ENCODE measurements around the gene CBLL2.
"Not testable (repeated sequence)": the region's sequence is repeated elsewhere in the genome, so short reads cannot be mapped to it uniquely, and the experiment has no call there.

Gene CBLL2, protein sequence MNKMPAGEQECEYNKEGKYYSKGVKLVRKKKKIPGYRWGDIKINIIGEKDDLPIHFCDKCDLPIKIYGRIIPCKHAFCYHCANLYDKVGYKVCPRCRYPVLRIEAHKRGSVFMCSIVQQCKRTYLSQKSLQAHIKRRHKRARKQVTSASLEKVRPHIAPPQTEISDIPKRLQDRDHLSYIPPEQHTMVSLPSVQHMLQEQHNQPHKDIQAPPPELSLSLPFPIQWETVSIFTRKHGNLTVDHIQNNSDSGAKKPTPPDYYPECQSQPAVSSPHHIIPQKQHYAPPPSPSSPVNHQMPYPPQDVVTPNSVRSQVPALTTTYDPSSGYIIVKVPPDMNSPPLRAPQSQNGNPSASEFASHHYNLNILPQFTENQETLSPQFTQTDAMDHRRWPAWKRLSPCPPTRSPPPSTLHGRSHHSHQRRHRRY

DNA sequence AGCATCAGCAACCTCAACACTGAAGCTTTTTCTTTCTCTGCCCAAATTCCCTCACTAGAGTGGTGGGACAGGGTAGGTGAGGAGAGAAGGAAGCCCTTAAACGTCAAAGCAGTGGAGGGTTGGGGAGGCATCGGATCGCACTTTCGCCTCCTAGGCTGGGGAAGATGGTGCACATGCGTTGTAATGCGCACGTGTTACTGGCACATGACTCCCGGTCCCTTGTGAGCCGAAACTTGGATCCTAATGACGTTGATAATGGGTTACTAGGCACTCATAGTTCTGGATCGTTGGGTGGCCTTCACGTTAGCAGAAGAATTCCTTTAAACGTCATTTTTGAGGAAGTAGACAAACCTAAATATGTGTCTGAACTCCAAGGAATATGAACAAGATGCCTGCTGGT lies at the start of gene CBLL2:
TSS of gene CBLL2 (plus strand) at position 301 of the 400 bp plus-strand sequence. CDS start at position 380, 79 bp downstream.
- DNase-seq, result no peak

DNA sequence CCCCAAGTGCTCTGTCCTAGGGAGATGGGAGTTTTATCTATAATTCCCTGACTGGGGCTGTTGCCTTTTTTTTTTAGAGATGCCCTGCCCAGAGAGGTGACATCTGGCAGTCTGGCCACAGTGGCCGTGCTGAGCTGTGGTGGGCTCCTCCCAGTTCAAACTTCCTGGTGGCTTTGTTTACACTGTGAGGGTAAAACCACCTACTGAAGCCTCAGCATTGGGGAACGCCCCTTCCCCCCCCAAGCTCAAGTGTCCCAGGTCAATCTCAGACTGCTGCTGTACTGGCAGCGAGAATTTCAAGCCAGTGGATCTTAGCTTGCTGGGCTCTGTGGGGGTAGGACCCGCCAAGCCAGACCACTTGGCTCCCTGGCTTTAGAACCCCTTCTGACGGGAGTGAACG lies 38.3 kb upstream of the CBLL2 start:
- no peak for DNase-seq

- no peak for DNase-seq
These were observed 35.2 kb upstream of the CBLL2 start for GRCh38 chrX:22237479-22237878.

DNA sequence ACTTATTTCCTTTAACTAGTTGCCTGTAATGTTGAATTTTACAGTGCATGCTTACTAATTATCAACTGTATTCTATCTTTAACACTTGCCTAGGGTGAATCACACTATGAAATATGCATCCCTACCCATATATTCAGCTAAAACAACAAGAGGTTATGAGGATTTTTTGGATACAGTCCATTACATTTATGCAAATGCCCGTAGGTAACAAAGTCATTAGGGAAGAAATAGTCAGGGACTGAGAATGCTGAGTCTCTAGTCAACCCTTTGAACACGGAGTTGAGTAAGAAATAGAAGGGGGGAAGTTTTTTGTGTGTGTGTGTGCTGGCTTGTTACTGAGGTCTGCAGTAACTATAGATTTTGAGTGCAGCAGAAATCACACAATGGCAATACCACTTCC lies 26.1 kb upstream of the CBLL2 start:
- no peak for DNase-seq

DNA sequence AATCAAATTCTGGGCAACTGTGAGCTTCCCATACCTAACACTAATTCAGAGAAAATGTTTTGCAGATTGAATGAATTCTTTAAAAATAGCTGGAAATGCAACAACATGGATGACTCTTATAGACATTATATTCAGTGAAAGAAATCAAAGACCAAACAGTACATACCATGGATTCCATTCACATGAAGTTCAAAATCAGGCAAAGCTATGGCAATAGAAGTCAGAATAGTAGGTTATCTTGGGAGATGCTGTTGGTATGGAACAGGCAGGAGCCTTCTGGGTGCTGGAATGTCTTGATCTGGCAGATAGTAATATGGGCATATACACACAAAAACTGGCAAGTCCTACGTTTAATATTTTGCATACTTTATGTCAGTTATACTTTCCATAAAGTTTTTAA lies 25.5 kb upstream of the CBLL2 start:
- DNase-seq, result no peak

- DNase-seq, result no peak
These were observed 24.3 kb upstream of the CBLL2 start for GRCh38 chrX:22248401-22248800.

GRCh38 chrX:22249371-22249770 lies 23.3 kb upstream of the CBLL2 start:
- DNase-seq, result no peak

DNA sequence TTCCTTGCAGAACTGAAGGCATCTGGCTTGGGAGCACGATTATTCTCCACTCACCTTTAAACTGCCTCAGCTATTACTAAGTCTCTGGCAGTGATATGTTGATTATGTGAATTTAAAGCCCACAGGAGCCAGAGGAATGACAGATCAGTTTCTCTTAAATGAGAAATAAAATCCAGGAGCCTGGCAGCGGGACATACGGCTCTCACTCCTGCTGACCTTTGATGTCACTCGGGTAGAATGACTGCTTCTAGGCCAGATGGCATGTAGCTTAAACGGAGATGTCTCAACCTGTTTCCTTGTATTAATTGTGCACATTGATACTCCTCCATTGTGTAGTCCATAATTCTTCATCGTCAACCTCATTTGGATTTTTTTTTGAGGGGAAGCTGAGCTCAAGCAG lies 4.0 kb upstream of the CBLL2 start:
- DNase-seq, result no peak

GRCh38 chrX:22273714-22274317 lies 1.1 kb downstream of the CBLL2 start:
- DNase-seq, result no peak

DNA sequence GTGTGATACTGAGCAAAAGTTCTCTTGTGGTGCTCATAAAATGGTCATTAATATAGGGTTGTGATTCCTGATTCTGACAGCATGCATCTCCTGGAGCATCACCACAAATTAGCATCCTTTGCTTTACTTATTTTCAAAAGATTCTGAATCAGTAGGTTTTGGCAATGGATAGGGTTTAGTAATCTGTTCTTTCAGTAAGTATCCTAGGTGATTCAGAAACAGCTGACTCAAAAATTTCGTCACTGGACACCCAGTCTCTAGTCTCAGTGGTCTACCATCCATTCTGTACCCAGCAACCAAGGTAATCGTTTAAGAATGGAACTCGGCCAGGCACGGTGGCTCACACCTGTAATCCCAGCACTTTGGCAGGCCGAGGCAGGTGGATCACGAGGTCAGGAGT lies 4.1 kb downstream of the CBLL2 start:
- DNase-seq, result no peak

GRCh38 chrX:22278375-22278774 lies 5.7 kb downstream of the CBLL2 start:
- no peak for DNase-seq

- not testable (repeated sequence) for DNase-seq
These were observed 16.5 kb downstream of the CBLL2 start for GRCh38 chrX:22289209-22289608.

GRCh38 chrX:22296871-22297270 lies 24.2 kb downstream of the CBLL2 start:
- no peak for DNase-seq

- no peak for DNase-seq
These were observed 27.4 kb downstream of the CBLL2 start for GRCh38 chrX:22300130-22300529.

GRCh38 chrX:22310779-22311178 lies 38.1 kb downstream of the CBLL2 start:
- DNase-seq, result no peak

DNA sequence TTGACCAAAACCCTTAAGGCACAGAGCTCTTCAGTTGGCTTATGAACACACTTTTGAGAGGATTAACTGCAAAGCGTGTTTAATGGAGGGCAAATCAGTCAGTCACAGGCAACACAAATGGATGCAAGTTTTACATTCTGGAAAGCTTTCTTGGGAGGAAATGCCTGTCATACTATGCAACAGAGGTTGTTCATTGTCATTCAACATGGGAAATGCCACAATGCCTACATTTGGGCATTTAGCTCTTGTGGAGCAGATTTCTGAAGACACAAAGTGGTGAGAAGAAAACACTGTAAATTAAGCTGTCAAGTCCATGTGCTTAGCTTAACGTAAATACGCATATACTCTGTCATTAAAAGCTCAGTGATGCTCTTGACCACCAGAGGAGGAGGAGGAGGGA lies 41.1 kb downstream of the CBLL2 start:
- no peak for DNase-seq

DNA sequence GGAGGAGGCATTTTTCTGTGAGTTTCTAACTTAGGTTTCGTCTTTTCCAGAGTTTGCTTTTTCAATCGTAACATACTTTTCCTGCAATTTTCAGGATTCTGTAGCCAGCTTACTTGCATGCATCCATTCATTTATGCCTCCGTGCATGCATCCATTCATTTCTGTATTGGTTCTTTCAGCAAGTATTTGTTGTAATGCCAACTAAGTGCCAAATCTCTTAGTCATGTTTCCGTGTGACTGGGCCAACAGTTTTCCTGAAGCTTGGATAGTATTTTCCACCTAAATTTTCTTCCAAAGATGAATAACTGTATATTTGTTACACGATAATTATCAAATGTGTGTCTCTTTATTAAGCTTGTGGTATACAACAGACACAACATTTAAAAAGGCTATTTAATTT lies 41.5 kb downstream of the CBLL2 start:
- no peak for DNase-seq

GRCh38 chrX:22314692-22315091 lies 42.0 kb downstream of the CBLL2 start:
- DNase-seq, result no peak

DNA sequence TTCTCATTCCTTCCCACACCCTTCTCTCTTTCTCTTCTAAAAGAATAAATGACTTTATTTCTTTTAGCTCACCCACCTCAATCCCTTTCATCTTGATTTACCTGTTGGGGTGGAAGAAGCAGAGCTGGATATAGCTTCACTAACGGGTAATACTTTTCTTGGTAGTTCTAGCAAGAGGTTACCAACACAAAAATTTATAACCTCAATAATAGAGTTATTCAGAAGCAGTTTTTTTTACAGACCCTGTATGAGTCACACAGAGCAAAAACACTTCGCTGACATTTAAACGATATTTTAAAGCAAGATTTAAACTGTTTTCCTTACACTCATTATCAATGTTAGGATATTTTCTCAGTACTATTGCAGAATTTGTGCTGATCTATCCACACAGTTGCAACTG lies 42.4 kb downstream of the CBLL2 start:
- DNase-seq, result no peak

DNA sequence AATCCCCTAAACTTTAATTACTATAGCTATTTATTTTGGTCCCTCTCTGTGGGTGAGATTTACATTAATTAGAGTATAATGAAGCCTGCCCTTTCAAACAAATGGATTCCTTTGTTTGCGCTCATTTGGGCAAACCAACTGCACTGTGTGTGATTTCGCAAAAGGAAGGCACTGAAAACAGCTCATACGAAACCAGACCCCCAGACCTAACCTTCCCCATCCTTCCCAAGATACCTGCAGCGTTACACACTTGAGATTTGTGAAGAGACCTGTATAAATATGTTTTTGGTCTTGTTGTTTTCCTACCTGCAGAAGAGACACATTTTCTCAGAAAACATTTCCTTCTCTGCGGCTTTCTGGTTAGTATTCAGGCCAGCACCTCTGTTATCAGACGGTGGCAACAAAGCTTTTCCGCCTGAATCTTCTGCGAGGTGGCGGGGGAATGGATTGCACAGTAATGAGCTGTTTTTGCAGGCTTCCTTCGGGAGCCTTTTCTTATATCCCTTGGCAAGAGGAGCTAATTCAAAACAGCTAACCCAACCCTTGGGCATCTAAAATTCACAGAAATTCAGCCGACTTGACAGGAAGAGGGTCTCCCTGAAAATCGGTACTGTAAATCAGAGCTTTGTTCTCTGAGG lies 47.6 kb downstream of the CBLL2 start:
- DNase-seq, result no peak

GRCh38 chrX:22323541-22323940 lies 50.8 kb downstream of the CBLL2 start:
- DNase-seq, result no peak

Measured in stimulated activated CD4-positive, alpha-beta T cell treated with anti-CD3 and anti-CD28 coated beads, Interleukin-1b, Interleukin-23, amount 100 ng/mL, for 48 hours (primary cell).